HepG2 (cell line): ENCODE results near the gene SERTAD2. TPM values are rescaled to one million over a fixed set of nuclear protein-coding genes. Genes with fewer than 3 reads are reported as not detected.

Source experiments
- ATAC-seq: fragments of 200-7000 bp; cut with Tn5 transposase; 3 replicates; pipeline ENCODE4 v1.9.1; 2020; ENCODE audit warnings: mild to moderate bottlenecking, moderate library complexity
- BruUV-seq: library from RNA; stranded (reverse); fragments of 400-500 nt; replicated peaks from 2 replicates; lab custom pipeline; 2021; lab: Mats Ljungman, UMichigan
- CTCF ChIA-PET: fragments of 300-600 bp; formaldehyde crosslinking; extraction: SDS; loops from one replicate; lab custom pipeline; 2021; ENCODE audit warnings: low total read pairs, inconsistent platforms, low intra/inter-chr PET ratio; lab: Yijun Ruan, JAX
- POLR2A ChIA-PET: fragments of 350-600 bp; sonication (Branson Sonifier 250); formaldehyde crosslinking; loops from one replicate; lab custom pipeline; 2020; ENCODE audit warnings: antibody characterized with exemption, inconsistent platforms; lab: Yijun Ruan, JAX
- DNase-seq: peaks from one replicate; pipeline ENCODE4 v3.0.0-alpha.2; 2015; ENCODE audit warnings: low spot score
- FAIRE-seq: peaks from 3 replicates; lab custom pipeline; 2011; peaks lifted over from hg19 to GRCh38; lab: Jason Lieb, UNC
- H2AFZ ChIP-seq: one replicate; pipeline ENCODE4 v1.6.1; 2011; ENCODE audit warnings: low read length, inconsistent platforms
- H3K27ac ChIP-seq: fragments of 300-600 bp; 3 replicates; pipeline ENCODE4 v1.8.0; 2011; ENCODE audit warnings: mixed run types, mild to moderate bottlenecking, mixed read lengths, low read length, inconsistent platforms; ENCODE audit not compliant: insufficient read depth; ENCODE audit errors: extremely low read length
- H3K27me3 ChIP-seq, 2 experiments: fragments of 200-600 bp in 1 of 2; 2 replicates in 1 of 2; 3 replicates in 1 of 2; pipeline versions ENCODE4 v1.6.0 to v1.8.0; 2011; ENCODE audit warnings: low read length in 2 of 2, mild to moderate bottlenecking in 2 of 2, moderate library complexity in 2 of 2, inconsistent platforms in 1 of 2; ENCODE audit not compliant: insufficient read depth in 2 of 2, control insufficient read depth in 1 of 2
- H3K36me3 ChIP-seq, 2 experiments: fragments of 200-600 bp in 1 of 2; replicated peaks in 1 of 2; 2 replicates in 1 of 2; 3 replicates in 1 of 2; pipeline versions ENCODE4 v1.5.1 to v1.8.0; 2011; ENCODE audit warnings: low read length in 2 of 2, inconsistent platforms in 1 of 2; ENCODE audit not compliant: insufficient read depth in 2 of 2, control insufficient read depth in 1 of 2
- H3K4me1 ChIP-seq: 2 replicates; pipeline ENCODE4 v1.5.1; 2012; ENCODE audit warnings: low read length, inconsistent platforms; ENCODE audit not compliant: insufficient read depth
- H3K4me2 ChIP-seq: 2 replicates; pipeline ENCODE4 v1.6.0; 2011; ENCODE audit warnings: low read depth, low read length, inconsistent platforms
- H3K4me3 ChIP-seq, 3 experiments: fragments of 200-600 bp in 1 of 3; sonication (generic), shearing (Covaris generic) in 1 of 3; replicated peaks in 1 of 3; 2 replicates each; pipeline ENCODE4 v1.5.1; 2011 to 2016; ENCODE audit warnings: low read length in 3 of 3, inconsistent platforms in 2 of 3, low read depth in 2 of 3, mild to moderate bottlenecking in 2 of 3, control low read depth in 1 of 3, mixed read lengths in 1 of 3; ENCODE audit not compliant: insufficient read depth in 1 of 3
- H3K79me2 ChIP-seq: one replicate; pipeline ENCODE4 v1.6.1; 2011; ENCODE audit warnings: low read length, inconsistent platforms; ENCODE audit not compliant: insufficient read depth
- H3K9ac ChIP-seq: 2 replicates; pipeline ENCODE4 v1.6.0; 2011; ENCODE audit warnings: mild to moderate bottlenecking, low read depth, low read length, inconsistent platforms; ENCODE audit not compliant: insufficient read depth
- H3K9me3 ChIP-seq: 2 replicates; pipeline ENCODE4 v1.5.1; 2012; ENCODE audit warnings: mild to moderate bottlenecking, low read length
- H4K20me1 ChIP-seq: 2 replicates; pipeline ENCODE4 v1.6.0; 2011; ENCODE audit warnings: inconsistent platforms, mild to moderate bottlenecking, low read length, moderate library complexity; ENCODE audit not compliant: insufficient read depth
- EHMT2 ChIP-seq: fragments of 200-600 bp; sonication (generic); IDR thresholded peaks from 2 replicates; pipeline ENCODE4 v1.7.0; 2017; ENCODE audit warnings: antibody characterized with exemption, low read depth, low read length, borderline replicate concordance
- IRX3 ChIP-seq: sonication (generic); formaldehyde crosslinking; IDR thresholded peaks from 2 replicates; pipeline ENCODE4 v1.8.1; 2023; ENCODE audit warnings: mild to moderate bottlenecking, low read depth, missing genetic modification reagents, borderline replicate concordance
- MAFK ChIP-seq, 2 experiments: IDR thresholded peaks in 1 of 2; conservative IDR thresholded peaks in 1 of 2; 2 replicates each; pipeline ENCODE4 v1.6.1; 2011; ENCODE audit warnings: improper control_type of control experiment in 2 of 2, low read length in 2 of 2
- ZNF44 ChIP-seq: sonication (generic); formaldehyde crosslinking; IDR thresholded peaks from 2 replicates; pipeline ENCODE4 v1.5.1; 2020; ENCODE audit warnings: mild to moderate bottlenecking, missing genetic modification reagents
- WGBS: methylation state at CpG from one replicate; pipeline ENCODE4 v1.1.6; 2017; ENCODE audit warnings: low lambda C conversion rate; 5-methylcytosine and 5-hydroxymethylcytosine counted together
- in situ Hi-C: cut with HindIII; loops from 2 replicates; pipeline ENCODE4 v1.10.0; 2017; ENCODE audit warnings: low pct_unique_long_range_greater_than_20kb; ENCODE audit not compliant: extremely low pct_ligation_motif_present
- intact Hi-C: fragments of 100-400 bp; cut with micrococcal nuclease; formaldehyde crosslinking; loops from one replicate; pipeline ENCODE4 v1.10.0; 2022; ENCODE audit not compliant: unreplicated experiment
- polyA plus RNA-seq, 8 experiments: library from polyadenylated mRNA; depleted of rRNA in 3 of 8; stranded (reverse) in 7 of 8; unstranded in 1 of 8; fragments of >200 nt; fragmentation: Illumina TruSeq in 4 of 8; extraction: Trizol in 4 of 8; gene quantifications; 2 replicates each; pipeline versions ENCODE4 v1.2.1 to v1.2.3, GENCODE V29; 2011 to 2016; ENCODE audit warnings: low read depth in 4 of 8, missing spikeins in 1 of 8, mixed read lengths in 1 of 8; ENCODE audit not compliant: insufficient read depth in 1 of 8
- total RNA-seq, 5 experiments: library from RNA; depleted of rRNA; stranded (reverse); fragments of >200 nt; fragmentation: Illumina TruSeq; extraction: Trizol; gene quantifications; 2 replicates each; pipeline ENCODE4 v1.2.3, GENCODE V29; 2016; ENCODE audit warnings: low read depth in 1 of 5
- TF ChIP-seq, protein P1 (sequence below): sonication (generic); formaldehyde crosslinking; IDR thresholded peaks from 2 replicates; pipeline ENCODE4 v1.4.0; 2020; ENCODE audit warnings: missing genetic modification reagents, borderline replicate concordance
- TF ChIP-seq, protein P2 (sequence below): fragments of 450-650 bp; IDR thresholded peaks from 2 replicates; pipeline ENCODE4 v1.6.1; 2016
- TF ChIP-seq, protein P3 (sequence below): sonication (generic); formaldehyde crosslinking; conservative IDR thresholded peaks from 2 replicates; pipeline ENCODE4 v1.4.0; 2020; ENCODE audit warnings: missing genetic modification reagents

Gene SERTAD2
- total and polyA plus RNA-seq, 2 of the 13 experiments (the other 11 are each of a cell fraction or from before 2014, with no cell fraction given): 6.7 to 22.6 TPM

DNA sequence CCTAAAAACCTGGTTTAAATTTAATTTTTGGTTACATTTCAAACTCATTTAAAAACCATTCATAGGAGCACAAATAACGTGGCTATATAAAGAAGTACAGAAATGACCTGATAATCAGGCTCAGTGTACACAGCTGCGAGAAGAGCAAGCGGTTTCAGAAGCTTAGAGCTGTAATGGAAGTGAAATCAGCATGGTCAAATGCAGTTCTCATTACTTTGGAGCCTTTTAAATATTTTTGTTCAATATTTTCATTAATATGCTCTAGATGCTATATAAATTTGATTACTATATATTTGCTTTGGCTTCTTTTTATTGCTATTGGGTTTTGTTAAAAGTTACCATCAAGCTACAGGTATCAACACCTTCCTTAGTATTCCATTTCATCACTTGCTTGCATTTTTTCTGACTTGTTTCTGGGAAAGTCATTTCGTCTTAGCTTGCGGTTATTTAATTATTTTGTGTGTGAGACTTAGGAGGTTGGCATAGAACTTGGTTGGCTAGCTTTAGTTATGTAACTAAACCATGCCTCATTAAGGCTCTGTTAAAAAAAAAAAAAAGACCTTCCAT, 70.9 kb downstream of the SERTAD2 start:
- ATAC-seq (no peak), FAIRE-seq (no peak), DNase-seq (no peak)
- Histone ChIP-seq H3K27me3 (no peaks in the 10 kb centered on the region), H3K4me2 (no peak overlapping the region), H2AFZ (no peak overlapping the region), H4K20me1 (no peaks in the 10 kb centered on the region), H3K4me1 (no peaks in the 10 kb centered on the region), H3K4me3 (no peak overlapping the region), H3K9ac (no peak overlapping the region), H3K27ac (no peak overlapping the region), H3K79me2 (no peaks in the 10 kb centered on the region), H3K9me3 (no peaks in the 10 kb centered on the region), H3K36me3 (peaks cover 16 to 25% of the 10 kb centered on the region in 2 experiments)
- in situ Hi-C loops (no loop called here), intact Hi-C loops (no loop called here)
- TF ChIP-seq MAFK (conservative IDR thresholded peaks at IDR 0.05 in 1 of 2, IDR thresholded peaks at IDR 0.05 in 1 of 2; ENCODE audit: low read length in 2 of 2) (peak in 1 of 2 experiments; percentile 34; a peak in 1 of 4 replicates), ZNF44 (CRISPR knock-in tag) (no peak)
- WGBS: 97% methylated on average over 5 of the region's 5 CpGs
- BruUV-seq: no TSS peak
- CTCF ChIA-PET: no interaction called here
- POLR2A ChIA-PET: no interaction called here

DNA sequence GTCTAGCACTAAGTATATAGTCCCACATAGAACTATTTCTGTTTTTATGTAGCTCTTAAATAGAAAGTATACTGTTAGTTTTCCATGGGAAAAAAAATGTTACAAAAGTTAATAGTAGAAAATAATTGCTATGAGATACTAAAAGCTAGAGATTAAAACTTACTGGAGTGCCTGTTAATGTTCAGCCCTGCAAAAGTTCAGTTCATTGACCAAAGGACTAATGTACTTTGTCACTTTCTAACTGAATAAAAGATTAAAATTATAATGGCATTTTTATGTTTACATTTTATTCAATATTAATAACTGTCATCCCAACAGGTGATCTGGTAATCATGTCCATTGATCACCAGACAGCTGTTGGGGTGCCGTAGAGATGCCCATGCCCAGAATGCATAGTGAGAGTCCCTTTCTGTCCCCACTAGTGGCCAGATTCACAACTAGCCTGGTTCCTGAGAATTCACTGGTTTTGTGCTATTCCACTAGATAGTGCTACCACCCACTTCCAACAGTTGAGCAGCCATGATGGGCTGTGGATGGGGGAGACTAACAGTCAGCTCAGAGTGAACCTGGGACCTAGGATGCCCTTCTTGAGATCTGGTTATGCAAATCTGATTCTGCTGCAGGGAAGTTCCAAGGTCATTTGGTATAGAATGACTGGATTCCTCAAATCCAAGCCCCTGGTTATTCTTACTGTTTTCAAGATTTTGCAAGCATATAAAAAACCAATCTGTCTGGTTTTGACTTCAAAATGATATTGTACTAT, 71.8 kb downstream of the SERTAD2 start:
- WGBS: 96% methylated on average over 1 of the region's 1 CpG
- CTCF ChIA-PET: no interaction called here
- Histone ChIP-seq H3K27me3 (no peaks in the 10 kb centered on the region), H3K9ac (no peak overlapping the region), H3K4me2 (no peak overlapping the region), H3K27ac (no peak overlapping the region), H3K36me3 (peaks cover 17 to 30% of the 10 kb centered on the region in 2 experiments), H4K20me1 (no peaks in the 10 kb centered on the region), H2AFZ (no peak overlapping the region), H3K79me2 (no peaks in the 10 kb centered on the region), H3K4me1 (no peaks in the 10 kb centered on the region), H3K4me3 (no peak overlapping the region), H3K9me3 (no peaks in the 10 kb centered on the region)
- no peak for DNase-seq
- no TSS peak for BruUV-seq
- intact Hi-C loops: no loop called here
- TF ChIP-seq, protein P1, sequence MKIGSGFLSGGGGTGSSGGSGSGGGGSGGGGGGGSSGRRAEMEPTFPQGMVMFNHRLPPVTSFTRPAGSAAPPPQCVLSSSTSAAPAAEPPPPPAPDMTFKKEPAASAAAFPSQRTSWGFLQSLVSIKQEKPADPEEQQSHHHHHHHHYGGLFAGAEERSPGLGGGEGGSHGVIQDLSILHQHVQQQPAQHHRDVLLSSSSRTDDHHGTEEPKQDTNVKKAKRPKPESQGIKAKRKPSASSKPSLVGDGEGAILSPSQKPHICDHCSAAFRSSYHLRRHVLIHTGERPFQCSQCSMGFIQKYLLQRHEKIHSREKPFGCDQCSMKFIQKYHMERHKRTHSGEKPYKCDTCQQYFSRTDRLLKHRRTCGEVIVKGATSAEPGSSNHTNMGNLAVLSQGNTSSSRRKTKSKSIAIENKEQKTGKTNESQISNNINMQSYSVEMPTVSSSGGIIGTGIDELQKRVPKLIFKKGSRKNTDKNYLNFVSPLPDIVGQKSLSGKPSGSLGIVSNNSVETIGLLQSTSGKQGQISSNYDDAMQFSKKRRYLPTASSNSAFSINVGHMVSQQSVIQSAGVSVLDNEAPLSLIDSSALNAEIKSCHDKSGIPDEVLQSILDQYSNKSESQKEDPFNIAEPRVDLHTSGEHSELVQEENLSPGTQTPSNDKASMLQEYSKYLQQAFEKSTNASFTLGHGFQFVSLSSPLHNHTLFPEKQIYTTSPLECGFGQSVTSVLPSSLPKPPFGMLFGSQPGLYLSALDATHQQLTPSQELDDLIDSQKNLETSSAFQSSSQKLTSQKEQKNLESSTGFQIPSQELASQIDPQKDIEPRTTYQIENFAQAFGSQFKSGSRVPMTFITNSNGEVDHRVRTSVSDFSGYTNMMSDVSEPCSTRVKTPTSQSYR (CRISPR knock-in tag): no peak
- TF ChIP-seq EHMT2: no peak
- TF ChIP-seq, protein P2, sequence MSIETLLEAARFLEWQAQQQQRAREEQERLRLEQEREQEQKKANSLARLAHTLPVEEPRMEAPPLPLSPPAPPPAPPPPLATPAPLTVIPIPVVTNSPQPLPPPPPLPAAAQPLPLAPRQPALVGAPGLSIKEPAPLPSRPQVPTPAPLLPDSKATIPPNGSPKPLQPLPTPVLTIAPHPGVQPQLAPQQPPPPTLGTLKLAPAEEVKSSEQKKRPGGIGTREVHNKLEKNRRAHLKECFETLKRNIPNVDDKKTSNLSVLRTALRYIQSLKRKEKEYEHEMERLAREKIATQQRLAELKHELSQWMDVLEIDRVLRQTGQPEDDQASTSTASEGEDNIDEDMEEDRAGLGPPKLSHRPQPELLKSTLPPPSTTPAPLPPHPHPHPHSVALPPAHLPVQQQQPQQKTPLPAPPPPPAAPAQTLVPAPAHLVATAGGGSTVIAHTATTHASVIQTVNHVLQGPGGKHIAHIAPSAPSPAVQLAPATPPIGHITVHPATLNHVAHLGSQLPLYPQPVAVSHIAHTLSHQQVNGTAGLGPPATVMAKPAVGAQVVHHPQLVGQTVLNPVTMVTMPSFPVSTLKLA: no peak
- no peak for TF ChIP-seq IRX3 (CRISPR knock-in tag)
- TF ChIP-seq, protein P3, sequence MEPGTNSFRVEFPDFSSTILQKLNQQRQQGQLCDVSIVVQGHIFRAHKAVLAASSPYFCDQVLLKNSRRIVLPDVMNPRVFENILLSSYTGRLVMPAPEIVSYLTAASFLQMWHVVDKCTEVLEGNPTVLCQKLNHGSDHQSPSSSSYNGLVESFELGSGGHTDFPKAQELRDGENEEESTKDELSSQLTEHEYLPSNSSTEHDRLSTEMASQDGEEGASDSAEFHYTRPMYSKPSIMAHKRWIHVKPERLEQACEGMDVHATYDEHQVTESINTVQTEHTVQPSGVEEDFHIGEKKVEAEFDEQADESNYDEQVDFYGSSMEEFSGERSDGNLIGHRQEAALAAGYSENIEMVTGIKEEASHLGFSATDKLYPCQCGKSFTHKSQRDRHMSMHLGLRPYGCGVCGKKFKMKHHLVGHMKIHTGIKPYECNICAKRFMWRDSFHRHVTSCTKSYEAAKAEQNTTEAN: no peak
- ATAC-seq: no peak
- FAIRE-seq: no peak
- in situ Hi-C loops: no loop called here
- POLR2A ChIA-PET: no interaction called here
